Hepatocyte (in vitro differentiated cells): Measurements from ENCODE around the gene SRSF5.

Experiments
- CTCF ChIP-seq: fragments of 200-600 bp; sonication (generic); IDR thresholded peaks from 2 replicates; pipeline ENCODE4 v1.5.1; 2016; ENCODE audit warnings: antibody characterized with exemption, mild to moderate bottlenecking; ENCODE audit not compliant: poor library complexity
- EZH2phosphoT487 ChIP-seq: fragments of 200-600 bp; sonication (generic); IDR thresholded peaks from one replicate; pipeline ENCODE4 v1.6.1; 2018; ENCODE audit warnings: antibody characterized with exemption, mild to moderate bottlenecking, low read depth, moderate library complexity; ENCODE audit not compliant: unreplicated experiment, severe bottlenecking

- TF ChIP-seq CTCF (peak; percentile 97), EZH2phosphoT487 (no peak)
These were observed 51.8 kb downstream of the SRSF5 start for GRCh38 chr14:69818758-69819191.
